Stimulated activated CD8-positive, alpha-beta memory T cell treated with anti-CD3 and anti-CD28 coated beads, Interleukin-12 subunit alpha, Interleukin-12 subunit beta, amount 100 ng/mL, for 1 hour (primary cell): ENCODE results near the gene MYOZ1.
"Not testable (repeated sequence)": the region's sequence is repeated elsewhere in the genome, so short reads cannot be mapped to it uniquely, and the experiment has no call there.

Experiments
- DNase-seq: peaks from one replicate; pipeline ENCODE4 v3.0.0-alpha.2; 2020; ENCODE audit warnings: low read depth

The MYOZ1 gene, protein sequence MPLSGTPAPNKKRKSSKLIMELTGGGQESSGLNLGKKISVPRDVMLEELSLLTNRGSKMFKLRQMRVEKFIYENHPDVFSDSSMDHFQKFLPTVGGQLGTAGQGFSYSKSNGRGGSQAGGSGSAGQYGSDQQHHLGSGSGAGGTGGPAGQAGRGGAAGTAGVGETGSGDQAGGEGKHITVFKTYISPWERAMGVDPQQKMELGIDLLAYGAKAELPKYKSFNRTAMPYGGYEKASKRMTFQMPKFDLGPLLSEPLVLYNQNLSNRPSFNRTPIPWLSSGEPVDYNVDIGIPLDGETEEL

DNA sequence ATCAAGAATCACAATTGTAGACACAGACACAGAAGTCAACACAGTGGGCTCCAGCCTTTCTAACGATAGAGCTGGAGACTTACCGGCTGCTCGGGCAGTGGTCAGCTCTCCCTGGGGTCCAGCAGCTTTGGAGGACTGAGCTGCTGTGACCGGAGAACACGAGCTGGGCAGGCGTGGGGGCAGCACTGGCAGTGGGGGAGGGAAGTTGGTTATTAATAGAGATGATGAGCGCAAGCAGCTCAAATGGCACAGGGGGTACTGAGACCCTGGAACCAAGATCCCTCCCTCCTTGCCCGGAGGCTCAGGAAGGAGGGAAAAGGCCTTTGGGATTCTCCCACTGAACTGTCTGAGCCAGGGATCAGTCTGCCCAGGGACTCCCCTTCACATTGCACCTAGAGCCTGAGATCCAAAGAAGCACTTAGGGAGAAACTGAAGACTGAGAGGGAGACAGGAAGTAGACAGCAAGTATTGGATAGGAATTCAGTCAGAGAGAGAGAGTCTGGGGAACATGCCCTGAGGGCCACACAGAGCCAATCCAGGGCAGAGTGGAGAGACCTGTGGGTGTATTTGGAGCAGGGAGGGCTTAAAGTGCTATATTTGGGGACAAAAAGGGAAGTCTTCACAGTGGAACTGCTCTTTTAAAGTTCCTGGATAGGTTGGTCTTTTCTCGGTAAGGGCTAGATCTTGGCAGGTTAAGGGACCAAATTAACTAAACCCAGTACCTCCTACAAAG is at the start of gene MYOZ1:
Gene MYOZ1 (minus strand): TSS at position 147 of the 733 bp plus-strand sequence. CDS start 1,457 bp downstream, outside the sequence.
- no peak for DNase-seq

DNA sequence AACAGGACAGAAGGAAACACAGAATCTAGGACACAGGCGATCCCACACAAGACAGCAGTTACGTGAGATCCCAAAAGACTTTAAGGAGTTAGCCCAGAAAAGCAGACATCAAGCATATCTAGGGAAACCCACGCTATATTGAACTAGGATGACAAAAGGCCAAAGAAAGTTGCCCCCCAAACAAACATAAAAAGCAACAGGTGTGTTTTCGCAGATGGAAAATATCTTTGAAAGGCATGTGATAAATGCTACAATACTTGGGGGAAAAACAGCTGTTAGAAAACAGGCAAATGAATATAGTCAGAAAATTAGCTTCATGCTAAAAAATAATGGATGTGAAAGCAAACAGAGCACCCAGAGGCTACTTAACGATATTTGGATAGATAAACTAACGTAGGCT is 49.5 kb upstream of the MYOZ1 start:
- DNase-seq = not testable (repeated sequence)

GRCh38 chr10:73689596-73689995 is 48.3 kb upstream of the MYOZ1 start:
- DNase-seq = not testable (repeated sequence)

DNA sequence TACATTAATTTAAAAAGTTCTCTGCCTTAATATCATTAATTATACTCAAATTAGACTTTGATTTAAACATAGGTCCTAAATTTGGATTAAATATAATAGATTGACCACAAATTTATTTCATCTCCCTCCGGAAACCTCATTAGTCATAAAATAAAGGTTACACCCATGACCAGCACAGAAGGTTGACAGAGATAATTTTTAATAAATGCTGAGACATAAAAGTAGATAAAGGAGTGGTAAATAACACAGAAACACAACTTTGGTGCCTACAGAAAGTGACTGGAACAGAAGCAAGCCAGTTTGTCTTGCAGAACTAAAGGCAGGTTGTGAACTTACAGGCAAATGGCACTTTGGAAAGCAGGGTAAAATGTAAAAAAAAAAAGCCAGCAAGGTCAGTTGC is 46.4 kb upstream of the MYOZ1 start:
- not testable (repeated sequence) for DNase-seq

DNA sequence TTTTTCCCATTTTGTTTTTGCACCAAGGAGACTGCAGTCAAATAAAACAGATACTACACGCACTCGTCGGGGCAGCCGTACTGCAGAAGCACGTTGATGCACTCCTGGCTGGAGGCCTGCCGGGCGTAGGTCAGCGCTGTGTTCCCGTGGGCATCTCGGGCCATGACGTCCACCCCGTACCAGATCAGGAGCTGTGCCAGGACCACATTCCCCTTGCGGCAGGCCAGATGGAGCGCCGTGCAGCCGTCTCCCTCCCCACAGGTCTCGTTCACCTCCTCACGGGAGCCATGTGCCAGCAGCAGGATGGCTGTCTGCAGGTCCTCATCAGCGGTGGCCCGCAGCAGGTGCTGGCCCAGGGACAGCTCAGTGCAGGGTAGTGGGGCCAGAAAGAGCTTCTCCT is 33.3 kb upstream of the MYOZ1 start:
- not testable (repeated sequence) for DNase-seq

DNA sequence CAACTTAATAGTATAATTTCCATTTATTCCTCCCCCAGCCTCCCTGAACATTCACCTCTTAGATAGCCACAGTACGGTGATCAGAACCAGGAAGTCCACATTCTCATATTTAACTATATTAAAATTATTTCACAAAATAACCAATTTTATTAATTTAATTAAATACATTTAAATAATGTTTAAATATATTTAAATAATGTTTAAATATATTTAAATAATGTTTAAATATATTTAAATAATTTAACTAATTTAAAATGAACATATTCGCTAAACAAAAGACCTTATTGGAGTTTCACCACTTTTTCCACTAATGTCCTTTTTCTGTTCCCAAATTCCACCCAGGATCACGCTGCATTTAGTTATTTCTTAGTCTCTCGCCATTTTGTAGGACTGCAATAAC is 27.1 kb upstream of the MYOZ1 start:
- not testable (repeated sequence) for DNase-seq

- DNase-seq = not testable (repeated sequence)
These were observed 25.0 kb upstream of the MYOZ1 start for GRCh38 chr10:73666153-73666809.

DNA sequence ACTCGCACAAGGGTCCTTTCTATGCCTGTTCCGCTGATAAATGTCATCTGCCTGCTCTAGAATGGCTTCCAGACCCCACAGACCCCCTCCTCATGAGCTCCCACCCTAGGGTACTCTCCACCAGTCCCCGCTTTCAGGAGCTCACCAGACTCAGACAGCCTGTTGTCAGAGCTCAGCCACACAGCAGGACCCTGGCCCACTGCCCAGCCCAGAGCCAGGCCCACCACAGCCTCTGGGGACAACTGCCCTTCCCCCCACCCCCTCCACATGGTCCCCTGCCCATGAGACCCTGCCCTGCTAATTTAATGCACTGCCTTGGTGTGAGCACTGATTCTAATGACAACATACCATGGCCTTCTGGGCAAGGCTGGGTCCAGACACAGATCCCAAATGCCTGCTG is 24.3 kb upstream of the MYOZ1 start:
- not testable (repeated sequence) for DNase-seq

GRCh38 chr10:73664156-73665040 is 23.1 kb upstream of the MYOZ1 start:
- not testable (repeated sequence) for DNase-seq

GRCh38 chr10:73663621-73664020 is 22.3 kb upstream of the MYOZ1 start:
- not testable (repeated sequence) for DNase-seq

- not testable (repeated sequence) for DNase-seq
These were observed 21.4 kb upstream of the MYOZ1 start for GRCh38 chr10:73662705-73663104.

DNA sequence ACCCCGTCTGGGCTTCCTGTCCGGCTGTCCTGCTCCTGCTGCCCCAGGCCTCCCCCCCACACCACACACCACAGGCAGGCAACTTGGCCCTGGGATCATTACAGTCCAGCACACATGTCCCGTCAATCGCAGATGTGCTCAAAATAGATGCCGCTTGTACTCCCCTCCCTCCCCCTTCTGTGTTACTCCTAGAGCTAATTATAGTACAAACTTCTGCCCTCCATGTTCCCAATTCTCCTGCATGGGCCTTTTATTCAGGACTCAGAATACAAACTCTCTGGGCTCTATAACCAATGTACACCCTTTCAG is 14.7 kb upstream of the MYOZ1 start, which contains the start of gene SYNPO2L:
Gene SYNPO2L (minus strand): TSS at position 40 of the 309 bp plus-strand sequence. CDS start 107 bp downstream, outside the sequence.
- no peak for DNase-seq

DNA sequence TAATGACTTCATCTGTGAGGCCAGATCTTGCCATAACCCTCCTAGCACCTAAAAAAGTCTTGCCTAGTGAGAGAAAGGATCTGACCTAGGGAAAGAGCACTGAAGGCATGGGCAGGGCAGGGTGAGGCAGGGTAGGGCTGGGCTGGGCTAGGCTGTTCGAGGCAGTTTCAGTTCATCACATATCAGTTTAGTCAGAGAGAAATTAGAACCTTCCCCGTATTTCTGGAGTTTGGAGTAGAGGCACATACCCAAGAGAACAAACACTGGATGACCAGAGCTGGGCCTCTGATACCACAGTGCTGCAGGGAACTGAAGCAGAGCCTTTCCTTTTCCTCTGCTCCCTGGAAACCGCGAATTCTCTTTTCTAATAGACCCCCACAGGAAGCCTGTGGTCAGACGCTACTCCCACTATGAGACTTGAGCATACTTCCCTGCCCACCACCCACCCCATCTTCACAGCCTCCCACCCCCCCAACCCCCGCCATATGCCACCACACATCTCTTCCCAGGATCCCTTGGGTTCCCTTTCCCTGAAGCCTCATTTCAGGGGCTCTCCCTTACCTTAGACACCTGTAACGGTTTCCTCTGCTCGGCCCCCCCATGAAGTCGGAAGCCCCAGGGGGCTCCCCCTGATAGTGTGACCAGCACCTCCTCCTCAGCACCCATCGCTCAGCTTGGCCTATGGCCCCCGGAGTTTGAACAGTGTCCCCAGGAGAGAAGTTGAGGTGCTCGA is 14.1 kb upstream of the MYOZ1 start:
- DNase-seq = no peak

DNA sequence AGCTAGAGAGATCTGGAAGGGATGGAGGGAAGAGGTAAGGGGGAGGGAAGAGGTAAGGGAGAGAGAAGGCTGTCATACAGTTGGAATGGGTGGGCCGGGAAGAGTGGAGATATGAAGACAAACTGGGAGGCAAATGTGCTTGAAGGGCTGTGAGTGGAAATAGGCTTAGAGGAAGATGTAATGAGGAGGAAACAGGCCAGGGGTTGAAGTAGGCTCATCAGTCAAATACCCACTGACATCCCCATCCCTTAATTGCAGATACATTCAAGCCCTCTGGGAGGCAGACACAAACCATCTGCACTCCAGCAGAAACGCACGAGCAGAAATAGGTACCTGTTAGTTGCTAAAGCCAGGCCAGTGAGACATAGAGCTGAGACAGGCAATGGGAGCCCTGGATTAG is 12.4 kb upstream of the MYOZ1 start:
- DNase-seq = no peak

- no peak for DNase-seq
These were observed 11.9 kb upstream of the MYOZ1 start for GRCh38 chr10:73653195-73653594.

DNA sequence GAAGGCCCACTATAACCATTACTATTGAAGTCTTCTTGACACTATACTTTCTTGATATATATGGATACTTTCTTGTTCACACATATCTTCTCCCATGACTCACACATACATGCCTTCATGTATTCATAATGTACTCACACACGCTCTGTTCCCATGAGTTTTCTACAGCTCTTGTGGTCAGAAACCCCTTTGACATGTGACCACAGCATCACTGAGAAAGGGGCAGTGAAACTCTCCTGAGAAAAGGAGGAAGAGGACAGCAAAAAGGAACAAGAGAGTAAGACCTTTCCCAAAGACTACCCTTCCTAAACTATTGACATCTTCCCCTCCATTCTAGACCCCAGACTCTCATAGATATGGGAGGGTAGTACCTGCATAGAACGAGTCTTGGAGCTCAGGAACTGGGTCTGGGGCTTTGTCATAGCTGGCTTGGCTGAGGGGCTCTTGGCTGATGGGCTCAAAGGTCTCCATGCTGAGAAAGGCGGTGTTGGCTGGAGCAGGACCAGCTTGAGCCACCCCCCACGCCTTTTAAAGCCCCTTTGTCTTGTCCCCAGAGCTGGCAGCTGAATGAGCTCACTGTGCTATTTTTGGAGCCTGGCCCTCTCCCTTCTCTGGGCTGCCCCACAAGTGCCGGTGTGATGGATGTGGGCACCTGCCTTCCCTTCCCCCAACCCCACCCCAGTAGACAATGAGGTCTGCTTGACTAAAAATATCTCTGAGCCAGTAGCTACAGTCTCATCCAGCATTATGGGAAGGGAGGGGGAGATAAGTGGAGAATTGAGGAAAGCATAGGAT is 9.5 kb upstream of the MYOZ1 start:
- DNase-seq = no peak

GRCh38 chr10:73649876-73650536 is 8.7 kb upstream of the MYOZ1 start:
- DNase-seq = no peak

DNA sequence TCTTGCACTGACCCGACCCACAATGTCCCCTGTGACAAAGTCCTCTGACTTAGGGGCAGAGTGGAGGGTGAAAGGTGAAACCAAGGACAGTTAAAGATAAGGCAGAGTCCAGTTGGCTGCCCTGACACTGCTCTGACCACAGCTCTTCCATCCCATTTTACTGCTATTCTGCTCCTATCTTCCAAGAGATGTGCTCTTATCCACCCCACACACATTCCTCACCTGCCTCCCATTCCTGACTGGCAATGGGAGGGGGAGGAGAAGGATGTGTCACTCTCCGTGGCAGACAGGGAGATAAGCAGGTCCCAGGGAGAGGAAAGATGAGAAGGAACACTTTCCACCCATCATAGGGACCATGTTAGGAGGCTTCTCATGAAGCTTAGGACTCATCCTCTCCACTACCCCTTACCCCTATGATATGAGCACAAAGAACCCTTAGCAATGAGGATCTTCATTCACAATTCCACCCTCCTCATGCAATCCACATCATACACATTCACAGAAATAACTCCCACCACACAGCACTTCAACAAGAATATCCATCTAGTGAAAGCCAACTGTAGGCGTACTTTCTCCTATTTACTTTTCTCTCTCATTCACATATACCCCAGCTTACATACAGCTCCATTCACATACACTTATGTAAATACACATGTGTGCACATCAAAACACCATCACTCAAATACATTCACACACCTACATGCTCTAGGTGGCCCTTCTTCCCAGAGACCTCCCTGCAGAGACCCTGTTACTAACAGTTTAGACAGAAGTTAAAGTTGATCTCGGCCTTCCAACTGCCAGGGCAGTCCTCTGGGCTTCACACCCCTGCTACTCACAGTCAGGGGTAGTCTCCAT is 7.9 kb upstream of the MYOZ1 start:
- DNase-seq = no peak
